GM23338 (cell line): ENCODE measurements around the gene FARS2. TPM values are rescaled to one million over a fixed set of nuclear protein-coding genes. Genes with fewer than 3 reads are reported as not detected.

Source experiments
- ATAC-seq: fragments of 200-7000 bp; cut with Tn5 transposase; 3 replicates; pipeline ENCODE4 v1.9.1; 2020
- DNase-seq: peaks from one replicate; pipeline ENCODE4 v3.0.0-alpha.2; 2015; ENCODE audit warnings: low spot score
- H2AFZ ChIP-seq: fragments of 200-600 bp; sonication (generic); 2 replicates; pipeline ENCODE4 v1.8.0; 2016; ENCODE audit warnings: antibody characterized with exemption, mild to moderate bottlenecking, moderate library complexity
- H3F3A ChIP-seq: fragments of 200-600 bp; sonication (generic); replicated peaks from 2 replicates; pipeline ENCODE4 v1.8.0; 2017; ENCODE audit warnings: antibody characterized with exemption, mixed run types, low read depth
- H3K27ac ChIP-seq: fragments of 200-600 bp; sonication (generic); 2 replicates; pipeline ENCODE4 v1.6.1; 2016; ENCODE audit warnings: low read depth
- H3K27me3 ChIP-seq: fragments of 200-600 bp; sonication (generic); 2 replicates; pipeline ENCODE4 v1.8.0; 2016; ENCODE audit warnings: mild to moderate bottlenecking, mixed run types, moderate library complexity; ENCODE audit not compliant: insufficient read depth
- H3K36me3 ChIP-seq: fragments of 200-600 bp; sonication (generic); 2 replicates; pipeline ENCODE4 v1.8.0; 2016; ENCODE audit warnings: mild to moderate bottlenecking; ENCODE audit not compliant: insufficient read depth
- H3K4me1 ChIP-seq: fragments of 200-600 bp; sonication (generic); 2 replicates; pipeline ENCODE4 v1.8.0; 2016; ENCODE audit warnings: mild to moderate bottlenecking, moderate library complexity; ENCODE audit not compliant: insufficient read depth
- H3K4me2 ChIP-seq: fragments of 200-600 bp; sonication (generic); 2 replicates; pipeline ENCODE4 v1.7.1; 2017; ENCODE audit warnings: mixed run types
- H3K4me3 ChIP-seq: fragments of 200-600 bp; sonication (generic); 2 replicates; pipeline ENCODE4 v1.6.1; 2016; ENCODE audit warnings: mixed run types
- H3K79me2 ChIP-seq: fragments of 200-600 bp; sonication (generic); replicated peaks from 2 replicates; pipeline ENCODE4 v1.8.0; 2017; ENCODE audit warnings: mild to moderate bottlenecking; ENCODE audit not compliant: insufficient read depth
- H3K9me2 ChIP-seq: fragments of 200-600 bp; sonication (generic); 2 replicates; pipeline ENCODE4 v1.8.0; 2017; ENCODE audit not compliant: insufficient read depth
- H4K20me1 ChIP-seq: fragments of 200-600 bp; sonication (generic); replicated peaks from 2 replicates; pipeline ENCODE4 v1.8.0; 2017; ENCODE audit warnings: mild to moderate bottlenecking; ENCODE audit not compliant: insufficient read depth
- H3K27ac Mint-ChIP-seq: 2 replicates; pipeline ENCODE4 v1.8.0; 2020; ENCODE audit warnings: inconsistent platforms, mild to moderate bottlenecking, moderate library complexity, mixed read lengths
- H3K27me3 Mint-ChIP-seq: 3 replicates; pipeline ENCODE4 v1.8.0; 2022; ENCODE audit warnings: low read depth, mild to moderate bottlenecking, moderate library complexity, mixed read lengths, inconsistent platforms; ENCODE audit not compliant: insufficient read depth, poor library complexity
- H3K36me3 Mint-ChIP-seq: 3 replicates; pipeline ENCODE4 v1.8.0; 2021; ENCODE audit warnings: low read depth, mild to moderate bottlenecking, inconsistent platforms, moderate library complexity, mixed read lengths
- H3K4me1 Mint-ChIP-seq: 3 replicates; pipeline ENCODE4 v1.8.0; 2020; ENCODE audit warnings: mild to moderate bottlenecking, inconsistent platforms, mixed read lengths
- H3K4me3 Mint-ChIP-seq: 3 replicates; pipeline ENCODE4 v1.8.0; 2021; ENCODE audit warnings: moderate library complexity, mild to moderate bottlenecking, inconsistent platforms, mixed read lengths
- H3K9me3 Mint-ChIP-seq: 3 replicates; pipeline ENCODE4 v1.8.0; 2020; ENCODE audit warnings: moderate library complexity, mild to moderate bottlenecking, inconsistent platforms, mixed read lengths
- ETS1 ChIP-seq: IDR thresholded peaks from 2 replicates; pipeline ENCODE4 v1.6.1; 2016; ENCODE audit warnings: antibody characterized with exemption
- EZH2 ChIP-seq: fragments of 200-600 bp; sonication (generic); IDR thresholded peaks from one replicate; pipeline ENCODE4 v1.8.0; 2017; ENCODE audit warnings: antibody characterized with exemption, mild to moderate bottlenecking, low read depth; ENCODE audit not compliant: unreplicated experiment
- EZH2phosphoT487 ChIP-seq: fragments of 200-600 bp; sonication (generic); IDR thresholded peaks from one replicate; pipeline ENCODE4 v1.8.1; 2018; ENCODE audit warnings: antibody characterized with exemption; ENCODE audit not compliant: unreplicated experiment
- JUNB ChIP-seq: IDR thresholded peaks from one replicate; pipeline ENCODE4 v1.6.1; 2016; ENCODE audit warnings: antibody characterized with exemption; ENCODE audit not compliant: unreplicated experiment
- POLR2AphosphoS5 ChIP-seq: IDR thresholded peaks from 2 replicates; pipeline ENCODE4 v1.6.1; 2016; ENCODE audit warnings: antibody characterized with exemption, low read depth
- ZNF331 ChIP-seq: fragments of 250-450 bp; sonication (Bioruptor Pico); IDR thresholded peaks from 2 replicates; pipeline ENCODE4 v1.5.0; 2020; ENCODE audit warnings: low read depth, mild to moderate bottlenecking, moderate library complexity
- ZNF462 ChIP-seq: fragments of 250-450 bp; sonication (Bioruptor Pico); IDR thresholded peaks from 2 replicates; pipeline ENCODE4 v1.5.0; 2020; ENCODE audit warnings: mild to moderate bottlenecking, moderate library complexity
- polyA plus RNA-seq: library from polyadenylated mRNA; unstranded; fragments of >200 nt; fragmentation: Nextera tagmentation; extraction: Ambion mirVana; gene quantifications from 2 replicates; pipeline ENCODE4 v1.2.1, GENCODE V29; 2016
- total RNA-seq: library from RNA; depleted of rRNA; stranded (reverse); fragments of >200 nt; shearing (Covaris generic); gene quantifications from 2 replicates; pipeline ENCODE4 v1.2.3, GENCODE V29; 2014

The FARS2 gene
- total and polyA plus RNA-seq, 2 experiments from 2014 or later: 7.6 to 19.0 TPM

DNA sequence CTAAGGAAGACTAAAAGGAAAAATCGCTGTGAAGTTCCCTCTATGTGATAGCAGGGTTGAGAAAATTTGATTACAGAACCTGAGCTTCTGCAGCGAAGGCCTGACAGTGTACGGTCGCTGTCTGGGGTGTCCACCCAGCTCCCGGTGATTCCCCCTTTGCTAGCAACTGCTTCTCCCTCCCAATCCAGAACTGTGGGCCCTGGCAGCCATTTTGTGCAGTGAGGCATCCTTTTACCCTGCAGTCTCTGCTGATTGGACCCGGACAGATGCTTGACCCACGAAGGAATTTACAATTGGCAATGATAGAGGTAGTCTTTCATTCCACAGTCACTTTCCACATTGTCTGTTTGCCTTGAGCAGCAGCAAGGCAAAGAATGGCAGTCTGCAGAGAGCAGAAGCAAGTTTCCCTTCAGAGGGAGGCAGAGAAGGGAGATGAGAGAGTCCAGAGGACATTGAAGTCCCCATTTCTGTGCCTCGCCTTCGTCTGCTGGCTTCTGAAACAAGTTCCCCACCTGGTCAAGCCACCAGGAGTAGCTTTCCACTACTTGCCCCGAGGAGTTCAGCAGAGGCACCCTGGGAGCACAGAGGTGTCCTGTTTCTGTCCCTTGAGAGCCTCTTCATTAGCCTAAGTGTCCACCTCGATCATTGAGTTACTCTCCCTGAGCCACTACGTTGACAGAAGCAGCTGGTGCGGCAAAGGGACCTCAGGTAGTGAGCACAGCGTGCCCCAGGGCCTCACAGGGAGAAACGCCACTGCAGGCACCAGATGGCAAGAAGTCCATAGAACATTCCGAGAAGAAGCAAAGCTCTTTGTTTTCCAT is 375.1 kb downstream of the FARS2 start:
- Histone ChIP-seq H3K79me2 (no peaks in the 10 kb centered on the region), H3K4me1 (0 out of 2 replicates have a peak, but pooled peaks cover 6% of the 10 kb centered on the region), H3K27me3 (no peaks in the 10 kb centered on the region), H2AFZ (no peak overlapping the region), H3K9me2 (no peaks in the 10 kb centered on the region), H3K27ac (no peak overlapping the region), H3K36me3 (no peaks in the 10 kb centered on the region), H4K20me1 (no peaks in the 10 kb centered on the region), H3K4me2 (no peak overlapping the region), H3F3A (no peaks in the 10 kb centered on the region), H3K4me3 (no peak overlapping the region)
- Mint-ChIP-seq H3K27ac (no peak overlapping the region), H3K36me3 (peaks cover 18% of the 10 kb centered on the region), H3K9me3 (peaks cover 21% of the 10 kb centered on the region), H3K4me1 (peaks cover 6% of the 10 kb centered on the region; the same call in 2 of the 3 replicates), H3K4me3 (no peak overlapping the region), H3K27me3 (peaks cover 8% of the 10 kb centered on the region)
- TF ChIP-seq ZNF462 (CRISPR knock-in tag) (no peak), JUNB (no peak), EZH2 (no peak), POLR2AphosphoS5 (no peak), EZH2phosphoT487 (no peak), ETS1 (no peak), ZNF331 (CRISPR knock-in tag) (no peak)
- ATAC-seq: no peak; the same call in 2 of the 3 replicates
- peak; percentile 31 for DNase-seq
